Astrocyte (in vitro differentiated cells and primary cell): ENCODE data around the gene CYB5R4.

ENCODE experiments used
- EZH2 ChIP-seq: IDR thresholded peaks from 2 replicates; pipeline ENCODE4 v1.6.1; 2012; ENCODE audit warnings: mild to moderate bottlenecking, low read length, inconsistent platforms; ENCODE audit not compliant: insufficient read depth
- TF ChIP-seq, protein P1 (sequence below): IDR thresholded peaks from 2 replicates; pipeline ENCODE4 v1.5.1; 2011; ENCODE audit warnings: low read depth, mild to moderate bottlenecking, inconsistent platforms, low read length, moderate library complexity; ENCODE audit not compliant: insufficient read depth

DNA sequence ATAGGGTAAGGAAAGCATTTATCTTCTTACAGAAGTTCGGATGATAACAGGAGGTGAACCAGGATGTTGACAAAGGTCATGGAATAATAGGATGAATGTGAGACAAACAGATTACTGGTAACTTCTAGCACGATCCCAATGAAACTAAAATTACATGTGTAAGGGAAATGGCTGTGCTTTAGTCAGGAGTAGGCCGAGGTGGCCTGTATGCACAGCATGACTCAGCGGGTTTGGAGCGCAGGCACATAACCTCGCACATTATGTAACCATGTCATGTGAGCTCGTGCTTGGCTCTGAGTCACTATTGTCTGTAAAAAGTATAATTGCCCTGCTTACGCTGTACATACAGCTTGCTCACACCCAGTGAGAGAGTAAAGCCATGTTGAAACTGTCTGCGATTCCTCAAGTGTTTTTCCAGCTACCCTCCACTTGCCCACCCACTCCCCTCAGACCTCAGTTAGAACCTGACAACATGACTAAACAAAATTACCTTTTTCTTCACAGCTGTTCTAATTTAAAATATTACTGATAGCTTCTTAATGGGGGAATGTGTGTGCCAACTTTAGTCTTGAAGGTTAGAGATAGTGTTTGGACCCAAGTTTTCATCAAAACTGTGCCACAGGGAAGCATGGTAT is 8.2 kb downstream of the CYB5R4 start:
- TF ChIP-seq, protein P1, sequence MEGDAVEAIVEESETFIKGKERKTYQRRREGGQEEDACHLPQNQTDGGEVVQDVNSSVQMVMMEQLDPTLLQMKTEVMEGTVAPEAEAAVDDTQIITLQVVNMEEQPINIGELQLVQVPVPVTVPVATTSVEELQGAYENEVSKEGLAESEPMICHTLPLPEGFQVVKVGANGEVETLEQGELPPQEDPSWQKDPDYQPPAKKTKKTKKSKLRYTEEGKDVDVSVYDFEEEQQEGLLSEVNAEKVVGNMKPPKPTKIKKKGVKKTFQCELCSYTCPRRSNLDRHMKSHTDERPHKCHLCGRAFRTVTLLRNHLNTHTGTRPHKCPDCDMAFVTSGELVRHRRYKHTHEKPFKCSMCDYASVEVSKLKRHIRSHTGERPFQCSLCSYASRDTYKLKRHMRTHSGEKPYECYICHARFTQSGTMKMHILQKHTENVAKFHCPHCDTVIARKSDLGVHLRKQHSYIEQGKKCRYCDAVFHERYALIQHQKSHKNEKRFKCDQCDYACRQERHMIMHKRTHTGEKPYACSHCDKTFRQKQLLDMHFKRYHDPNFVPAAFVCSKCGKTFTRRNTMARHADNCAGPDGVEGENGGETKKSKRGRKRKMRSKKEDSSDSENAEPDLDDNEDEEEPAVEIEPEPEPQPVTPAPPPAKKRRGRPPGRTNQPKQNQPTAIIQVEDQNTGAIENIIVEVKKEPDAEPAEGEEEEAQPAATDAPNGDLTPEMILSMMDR: no peak
- TF ChIP-seq EZH2: no peak
